ENCODE results near the gene RNU4-1.

GRCh38 chr12:120249266-120249874 lies 43.7 kb downstream of the RNU4-1 start:
- TF ChIP-seq, protein P1, sequence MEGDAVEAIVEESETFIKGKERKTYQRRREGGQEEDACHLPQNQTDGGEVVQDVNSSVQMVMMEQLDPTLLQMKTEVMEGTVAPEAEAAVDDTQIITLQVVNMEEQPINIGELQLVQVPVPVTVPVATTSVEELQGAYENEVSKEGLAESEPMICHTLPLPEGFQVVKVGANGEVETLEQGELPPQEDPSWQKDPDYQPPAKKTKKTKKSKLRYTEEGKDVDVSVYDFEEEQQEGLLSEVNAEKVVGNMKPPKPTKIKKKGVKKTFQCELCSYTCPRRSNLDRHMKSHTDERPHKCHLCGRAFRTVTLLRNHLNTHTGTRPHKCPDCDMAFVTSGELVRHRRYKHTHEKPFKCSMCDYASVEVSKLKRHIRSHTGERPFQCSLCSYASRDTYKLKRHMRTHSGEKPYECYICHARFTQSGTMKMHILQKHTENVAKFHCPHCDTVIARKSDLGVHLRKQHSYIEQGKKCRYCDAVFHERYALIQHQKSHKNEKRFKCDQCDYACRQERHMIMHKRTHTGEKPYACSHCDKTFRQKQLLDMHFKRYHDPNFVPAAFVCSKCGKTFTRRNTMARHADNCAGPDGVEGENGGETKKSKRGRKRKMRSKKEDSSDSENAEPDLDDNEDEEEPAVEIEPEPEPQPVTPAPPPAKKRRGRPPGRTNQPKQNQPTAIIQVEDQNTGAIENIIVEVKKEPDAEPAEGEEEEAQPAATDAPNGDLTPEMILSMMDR (IDR thresholded peaks at IDR 0.05), result no peak
- no peak for TF ChIP-seq POLR2A (IDR thresholded peaks at IDR 0.05)
